OCI-LY7 (cell line): ENCODE data around the gene BCL7A.

Experiments used
- EZH2phosphoT487 ChIP-seq: fragments of 200-600 bp; sonication (generic); IDR thresholded peaks from 2 replicates; pipeline ENCODE4 v1.6.1; 2018; ENCODE audit warnings: low read depth, borderline replicate concordance, mild to moderate bottlenecking, mixed run types, antibody characterized with exemption, low read length, moderate library complexity, mixed read lengths
- TF ChIP-seq, protein P1 (sequence below): fragments of 200-600 bp; sonication (generic); conservative IDR thresholded peaks from 2 replicates; pipeline ENCODE4 v1.5.1; 2014; ENCODE audit warnings: mild to moderate bottlenecking, antibody characterized with exemption, low read length, moderate library complexity, mixed read lengths

DNA sequence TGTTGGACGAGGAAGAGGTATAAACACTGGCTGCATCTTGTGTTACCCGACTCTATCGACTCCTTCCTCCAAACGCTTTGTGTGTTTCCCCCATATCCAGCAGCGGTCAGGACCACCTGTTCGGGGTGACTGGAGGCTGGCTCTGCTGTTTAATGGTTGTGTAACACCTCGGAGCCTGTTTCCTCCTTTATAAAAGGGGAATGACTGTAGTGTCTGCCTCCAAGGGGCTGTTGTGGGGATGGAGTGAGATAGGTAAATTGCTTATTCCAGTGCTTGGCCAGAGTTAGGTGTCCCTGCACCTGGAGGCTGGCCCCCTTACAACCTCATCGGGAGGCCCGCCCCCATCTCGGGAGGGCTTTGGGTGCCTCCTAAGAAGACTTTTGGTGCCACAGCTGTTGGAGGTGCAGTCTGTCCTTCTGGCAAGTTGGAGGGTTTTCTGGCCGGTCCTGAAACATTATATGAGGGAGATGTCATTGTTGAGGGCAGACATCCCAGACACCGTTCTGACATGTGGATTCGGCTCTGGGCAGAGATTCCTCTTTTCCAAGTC lies 57.9 kb downstream of the BCL7A start:
- TF ChIP-seq, protein P1, sequence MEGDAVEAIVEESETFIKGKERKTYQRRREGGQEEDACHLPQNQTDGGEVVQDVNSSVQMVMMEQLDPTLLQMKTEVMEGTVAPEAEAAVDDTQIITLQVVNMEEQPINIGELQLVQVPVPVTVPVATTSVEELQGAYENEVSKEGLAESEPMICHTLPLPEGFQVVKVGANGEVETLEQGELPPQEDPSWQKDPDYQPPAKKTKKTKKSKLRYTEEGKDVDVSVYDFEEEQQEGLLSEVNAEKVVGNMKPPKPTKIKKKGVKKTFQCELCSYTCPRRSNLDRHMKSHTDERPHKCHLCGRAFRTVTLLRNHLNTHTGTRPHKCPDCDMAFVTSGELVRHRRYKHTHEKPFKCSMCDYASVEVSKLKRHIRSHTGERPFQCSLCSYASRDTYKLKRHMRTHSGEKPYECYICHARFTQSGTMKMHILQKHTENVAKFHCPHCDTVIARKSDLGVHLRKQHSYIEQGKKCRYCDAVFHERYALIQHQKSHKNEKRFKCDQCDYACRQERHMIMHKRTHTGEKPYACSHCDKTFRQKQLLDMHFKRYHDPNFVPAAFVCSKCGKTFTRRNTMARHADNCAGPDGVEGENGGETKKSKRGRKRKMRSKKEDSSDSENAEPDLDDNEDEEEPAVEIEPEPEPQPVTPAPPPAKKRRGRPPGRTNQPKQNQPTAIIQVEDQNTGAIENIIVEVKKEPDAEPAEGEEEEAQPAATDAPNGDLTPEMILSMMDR = no peak
- no peak for TF ChIP-seq EZH2phosphoT487
